B cell (primary cell): Measurements from ENCODE around the gene LMF2.

Source experiments
- CTCF ChIP-seq: fragments of 200-600 bp; IDR thresholded peaks from one replicate; pipeline ENCODE4 v1.8.0; 2022; ENCODE audit warnings: antibody characterized with exemption, mild to moderate bottlenecking
- EZH2 ChIP-seq: IDR thresholded peaks from 2 replicates; pipeline ENCODE4 v1.6.1; 2012; ENCODE audit warnings: borderline replicate concordance, low read depth, mild to moderate bottlenecking, moderate library complexity, low read length; ENCODE audit not compliant: insufficient read depth, poor library complexity, severe bottlenecking

GRCh38 chr22:50498322-50498890, 9.1 kb downstream of the LMF2 start:
- TF ChIP-seq CTCF (peak; percentile 73), EZH2 (no peak)
